Smooth muscle cell (in vitro differentiated cells): Measurements from ENCODE around the gene NR1I2. TPM values are rescaled to one million over a fixed set of nuclear protein-coding genes. Genes with fewer than 3 reads are reported as not detected.

Source experiments
- DNase-seq: peaks from one replicate; lab custom pipeline; 2025; ENCODE audit not compliant: unreplicated experiment; lab: John Stamatoyannopoulos, UW
- H2AFZ ChIP-seq: fragments of 200-600 bp; sonication (generic); 2 replicates; pipeline ENCODE4 v1.6.0; 2016; ENCODE audit warnings: antibody characterized with exemption, low read depth, mild to moderate bottlenecking
- H3F3A ChIP-seq: fragments of 200-600 bp; sonication (generic); 2 replicates; pipeline ENCODE4 v1.6.0; 2017; ENCODE audit warnings: antibody characterized with exemption, low read depth
- H3K27ac ChIP-seq: fragments of 200-600 bp; sonication (generic); 2 replicates; pipeline ENCODE4 v1.5.1; 2016; ENCODE audit warnings: low read depth, mild to moderate bottlenecking
- H3K27me3 ChIP-seq: fragments of 200-600 bp; sonication (generic); 2 replicates; pipeline ENCODE4 v1.6.1; 2016; ENCODE audit warnings: low read depth, mild to moderate bottlenecking
- H3K36me3 ChIP-seq: fragments of 200-600 bp; sonication (generic); 2 replicates; pipeline ENCODE4 v1.5.1; 2016; ENCODE audit warnings: low read depth
- H3K4me1 ChIP-seq: fragments of 200-600 bp; sonication (generic); 2 replicates; pipeline ENCODE4 v1.5.1; 2016; ENCODE audit warnings: low read depth
- H3K4me2 ChIP-seq: fragments of 200-600 bp; sonication (generic); 2 replicates; pipeline ENCODE4 v1.6.0; 2016; ENCODE audit warnings: mild to moderate bottlenecking
- H3K4me3 ChIP-seq: fragments of 200-600 bp; sonication (generic); 2 replicates; pipeline ENCODE4 v1.5.1; 2016; ENCODE audit warnings: mild to moderate bottlenecking
- H3K79me2 ChIP-seq: fragments of 200-600 bp; sonication (generic); 2 replicates; pipeline ENCODE4 v1.6.0; 2016; ENCODE audit warnings: low read depth, mild to moderate bottlenecking
- H3K9ac ChIP-seq: fragments of 200-600 bp; sonication (generic); 2 replicates; pipeline ENCODE4 v1.6.0; 2016; ENCODE audit warnings: low read depth
- H3K9me3 ChIP-seq: fragments of 200-600 bp; sonication (generic); replicated peaks from 2 replicates; pipeline ENCODE4 v1.5.1; 2016; ENCODE audit warnings: low read depth
- H4K20me1 ChIP-seq: fragments of 200-600 bp; sonication (generic); 2 replicates; pipeline ENCODE4 v1.6.0; 2016; ENCODE audit warnings: low read depth
- CTCF ChIP-seq: fragments of 200-600 bp; sonication (generic); IDR thresholded peaks from 2 replicates; pipeline ENCODE4 v1.5.1; 2017; ENCODE audit warnings: borderline replicate concordance, mild to moderate bottlenecking, antibody characterized with exemption; ENCODE audit not compliant: insufficient read depth, poor library complexity, severe bottlenecking
- WGBS: methylation state at CpG from one replicate; pipeline ENCODE4 v1.1.7; 2016; ENCODE audit warnings: low lambda C conversion rate; 5-methylcytosine and 5-hydroxymethylcytosine counted together
- polyA plus RNA-seq: library from polyadenylated mRNA; unstranded; fragments of >200 nt; fragmentation: Nextera tagmentation; extraction: Ambion mirVana; gene quantifications from 2 replicates; pipeline ENCODE4 v1.2.1, GENCODE V29; 2016
- total RNA-seq: library from RNA; depleted of rRNA; stranded (reverse); fragments of >200 nt; gene quantifications from 2 replicates; pipeline ENCODE4 v1.2.3, GENCODE V29; 2014

Gene NR1I2
- total and polyA plus RNA-seq, 2 experiments from 2014 or later = not detected

DNA sequence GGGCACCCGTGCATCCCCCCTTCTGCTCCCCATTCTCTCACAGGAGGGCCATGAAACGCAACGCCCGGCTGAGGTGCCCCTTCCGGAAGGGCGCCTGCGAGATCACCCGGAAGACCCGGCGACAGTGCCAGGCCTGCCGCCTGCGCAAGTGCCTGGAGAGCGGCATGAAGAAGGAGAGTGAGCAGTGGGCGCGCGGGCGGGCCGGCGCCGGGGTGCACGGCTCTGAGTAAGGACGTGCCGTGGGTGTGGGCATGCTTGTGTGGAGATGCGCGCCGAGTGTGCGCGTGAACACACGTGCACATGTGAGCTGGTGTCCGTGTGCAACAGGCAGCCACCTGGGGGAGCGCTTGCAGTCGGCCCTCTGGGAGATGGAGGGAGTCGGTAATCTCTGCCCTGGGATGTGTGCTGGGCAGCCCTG lies 28.1 kb downstream of the NR1I2 start:
- H3K9me3 ChIP-seq = no peaks in the 10 kb centered on the region
- peak overlapping the region; percentile 39 for H3K4me3 ChIP-seq
- no peak overlapping the region for H3K27ac ChIP-seq
- no peaks in the 10 kb centered on the region for H3F3A ChIP-seq
- no peak for DNase-seq
- H2AFZ ChIP-seq = no peak overlapping the region
- no peaks in the 10 kb centered on the region for H3K4me1 ChIP-seq
- no peak for TF ChIP-seq CTCF
- no peaks in the 10 kb centered on the region for H3K79me2 ChIP-seq
- H3K4me2 ChIP-seq = peak overlapping the region; percentile 71
- 56% methylated on average over 32 of the region's 33 CpGs for WGBS
- no peaks in the 10 kb centered on the region for H3K27me3 ChIP-seq
- no peaks in the 10 kb centered on the region for H4K20me1 ChIP-seq
- no peaks in the 10 kb centered on the region for H3K36me3 ChIP-seq
- no peak overlapping the region for H3K9ac ChIP-seq

GRCh38 chr3:119812491-119813058 lies 30.7 kb downstream of the NR1I2 start:
- no peaks in the 10 kb centered on the region for H3K4me1 ChIP-seq
- H3K36me3 ChIP-seq = no peaks in the 10 kb centered on the region
- H3F3A ChIP-seq = no peaks in the 10 kb centered on the region
- H3K9ac ChIP-seq = no peak overlapping the region
- H4K20me1 ChIP-seq = no peaks in the 10 kb centered on the region
- no peaks in the 10 kb centered on the region for H3K27me3 ChIP-seq
- DNase-seq = no peak
- no peak overlapping the region for H2AFZ ChIP-seq
- WGBS = 94% methylated on average over 8 of the region's 8 CpGs
- no peak for TF ChIP-seq CTCF
- no peaks in the 10 kb centered on the region for H3K79me2 ChIP-seq
- no peak overlapping the region for H3K27ac ChIP-seq
- H3K9me3 ChIP-seq = no peaks in the 10 kb centered on the region
- H3K4me3 ChIP-seq = no peak overlapping the region
- no peak overlapping the region for H3K4me2 ChIP-seq

DNA sequence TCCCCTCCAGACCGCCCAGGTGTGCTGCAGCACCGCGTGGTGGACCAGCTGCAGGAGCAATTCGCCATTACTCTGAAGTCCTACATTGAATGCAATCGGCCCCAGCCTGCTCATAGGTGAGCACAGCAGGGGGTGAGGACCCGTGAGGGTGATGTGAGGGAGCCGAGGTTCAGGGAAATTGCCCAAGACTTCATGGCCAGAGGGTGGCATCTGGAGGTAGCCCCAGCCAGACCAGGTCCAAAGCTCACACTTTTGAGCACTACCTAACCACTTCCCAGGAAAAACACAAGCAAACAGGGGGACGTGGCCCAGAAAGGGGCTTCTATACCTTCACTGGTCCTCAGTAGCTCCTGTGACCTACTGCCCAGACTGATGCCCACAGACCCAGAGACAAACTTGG lies 33.8 kb downstream of the NR1I2 start:
- H3K36me3 ChIP-seq = no peaks in the 10 kb centered on the region
- no peak overlapping the region for H3K4me2 ChIP-seq
- no peak for DNase-seq
- H3K4me1 ChIP-seq = no peaks in the 10 kb centered on the region
- H3K27ac ChIP-seq = no peak overlapping the region
- no peaks in the 10 kb centered on the region for H4K20me1 ChIP-seq
- no peak for TF ChIP-seq CTCF
- no peaks in the 10 kb centered on the region for H3K27me3 ChIP-seq
- H3K9ac ChIP-seq = no peak overlapping the region
- H2AFZ ChIP-seq = no peak overlapping the region
- no peaks in the 10 kb centered on the region for H3F3A ChIP-seq
- no peak overlapping the region for H3K4me3 ChIP-seq
- no peaks in the 10 kb centered on the region for H3K9me3 ChIP-seq
- H3K79me2 ChIP-seq = no peaks in the 10 kb centered on the region
- WGBS = 90% methylated on average over 8 of the region's 8 CpGs

DNA sequence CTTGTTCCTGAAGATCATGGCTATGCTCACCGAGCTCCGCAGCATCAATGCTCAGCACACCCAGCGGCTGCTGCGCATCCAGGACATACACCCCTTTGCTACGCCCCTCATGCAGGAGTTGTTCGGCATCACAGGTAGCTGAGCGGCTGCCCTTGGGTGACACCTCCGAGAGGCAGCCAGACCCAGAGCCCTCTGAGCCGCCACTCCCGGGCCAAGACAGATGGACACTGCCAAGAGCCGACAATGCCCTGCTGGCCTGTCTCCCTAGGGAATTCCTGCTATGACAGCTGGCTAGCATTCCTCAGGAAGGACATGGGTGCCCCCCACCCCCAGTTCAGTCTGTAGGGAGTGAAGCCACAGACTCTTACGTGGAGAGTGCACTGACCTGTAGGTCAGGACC lies 35.2 kb downstream of the NR1I2 start:
- no peaks in the 10 kb centered on the region for H3F3A ChIP-seq
- H3K27ac ChIP-seq = no peak overlapping the region
- no peak for TF ChIP-seq CTCF
- no peaks in the 10 kb centered on the region for H3K36me3 ChIP-seq
- H3K27me3 ChIP-seq = no peaks in the 10 kb centered on the region
- no peaks in the 10 kb centered on the region for H3K9me3 ChIP-seq
- no peak overlapping the region for H2AFZ ChIP-seq
- no peak overlapping the region for H3K4me3 ChIP-seq
- no peak overlapping the region for H3K4me2 ChIP-seq
- H3K79me2 ChIP-seq = no peaks in the 10 kb centered on the region
- no peak overlapping the region for H3K9ac ChIP-seq
- H4K20me1 ChIP-seq = no peaks in the 10 kb centered on the region
- no peaks in the 10 kb centered on the region for H3K4me1 ChIP-seq
- no peak for DNase-seq
- WGBS = 96% methylated on average over 12 of the region's 12 CpGs
